NCI-H128 (cell line): ENCODE results near the gene CLDN9.

Experiments used
- DNase-seq: peaks from one replicate; lab custom pipeline; 2025; ENCODE audit not compliant: unreplicated experiment; lab: John Stamatoyannopoulos, UW

CLDN9 gene

DNA sequence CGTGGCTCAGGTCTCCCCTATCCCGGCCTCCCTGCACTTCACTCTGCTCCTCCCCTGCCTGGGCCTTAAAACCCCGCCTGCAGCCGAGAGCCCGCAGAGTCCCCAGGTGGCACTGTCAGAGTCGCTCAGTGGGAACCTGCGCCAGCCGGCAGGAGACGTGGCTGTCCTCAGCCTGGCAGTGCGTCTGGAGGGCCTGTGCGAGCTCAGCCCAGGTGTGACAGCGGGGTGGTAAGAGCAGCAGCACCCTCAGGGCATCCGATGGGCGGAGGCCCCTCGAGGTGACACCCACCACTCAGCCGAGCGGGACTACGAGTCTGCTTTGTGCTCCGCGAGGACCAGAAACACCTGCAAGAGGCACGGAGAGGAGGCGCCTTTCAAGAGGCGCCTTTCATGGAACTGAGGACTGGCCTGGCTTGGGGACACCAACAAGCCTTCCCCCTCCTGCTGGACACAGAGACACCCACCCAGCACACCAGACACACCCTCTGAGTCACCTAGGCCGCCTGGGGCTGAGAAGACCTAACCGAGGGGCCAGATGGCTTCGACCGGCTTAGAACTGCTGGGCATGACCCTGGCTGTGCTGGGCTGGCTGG, at the start of gene CLDN9:
Gene CLDN9 (plus strand): TSS at position 96 of the 593 bp plus-strand sequence. CDS start 440 bp downstream, at position 536.
- DNase-seq, result no peak

DNA sequence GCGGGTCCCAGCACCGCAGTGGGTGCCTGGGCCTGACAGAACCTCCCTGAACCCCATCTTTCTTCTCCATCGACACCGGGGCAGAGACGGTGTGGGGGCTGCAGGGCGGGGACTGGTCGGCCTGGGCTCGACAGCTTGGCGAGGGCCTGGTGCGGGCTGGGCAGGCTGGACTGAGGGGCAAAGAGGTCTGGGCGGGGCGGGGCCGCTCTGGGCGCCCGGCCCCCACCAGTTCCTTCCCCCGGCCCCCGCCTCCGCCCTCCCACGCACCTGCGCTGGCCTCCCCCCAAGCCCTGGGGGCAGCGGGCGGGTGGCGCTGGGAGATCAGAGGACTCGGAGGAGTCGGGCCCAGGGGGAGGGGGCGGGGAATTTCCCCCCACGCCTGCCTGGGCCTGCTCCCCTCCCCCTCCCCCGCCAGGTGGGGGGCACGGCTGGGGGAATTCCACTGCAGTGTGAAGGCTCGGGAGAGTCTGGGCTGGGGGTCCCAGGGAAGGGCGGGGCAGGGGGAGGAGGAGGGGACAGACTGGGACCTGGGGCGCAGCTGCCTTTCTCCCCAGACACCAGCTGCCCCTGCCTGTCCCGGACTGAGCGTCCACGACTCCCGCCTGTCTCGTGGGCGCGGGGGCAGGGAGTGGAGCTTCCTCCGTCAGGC, 49.5 kb upstream of the CLDN9 start:
- DNase-seq, result no peak

GRCh38 chr16:2963723-2964474, 48.8 kb upstream of the CLDN9 start, which contains the start of gene KREMEN2:
KREMEN2 (plus strand) TSS chr16:2964275; CDS start chr16:2964521, 246 bp downstream.
- no peak for DNase-seq

DNA sequence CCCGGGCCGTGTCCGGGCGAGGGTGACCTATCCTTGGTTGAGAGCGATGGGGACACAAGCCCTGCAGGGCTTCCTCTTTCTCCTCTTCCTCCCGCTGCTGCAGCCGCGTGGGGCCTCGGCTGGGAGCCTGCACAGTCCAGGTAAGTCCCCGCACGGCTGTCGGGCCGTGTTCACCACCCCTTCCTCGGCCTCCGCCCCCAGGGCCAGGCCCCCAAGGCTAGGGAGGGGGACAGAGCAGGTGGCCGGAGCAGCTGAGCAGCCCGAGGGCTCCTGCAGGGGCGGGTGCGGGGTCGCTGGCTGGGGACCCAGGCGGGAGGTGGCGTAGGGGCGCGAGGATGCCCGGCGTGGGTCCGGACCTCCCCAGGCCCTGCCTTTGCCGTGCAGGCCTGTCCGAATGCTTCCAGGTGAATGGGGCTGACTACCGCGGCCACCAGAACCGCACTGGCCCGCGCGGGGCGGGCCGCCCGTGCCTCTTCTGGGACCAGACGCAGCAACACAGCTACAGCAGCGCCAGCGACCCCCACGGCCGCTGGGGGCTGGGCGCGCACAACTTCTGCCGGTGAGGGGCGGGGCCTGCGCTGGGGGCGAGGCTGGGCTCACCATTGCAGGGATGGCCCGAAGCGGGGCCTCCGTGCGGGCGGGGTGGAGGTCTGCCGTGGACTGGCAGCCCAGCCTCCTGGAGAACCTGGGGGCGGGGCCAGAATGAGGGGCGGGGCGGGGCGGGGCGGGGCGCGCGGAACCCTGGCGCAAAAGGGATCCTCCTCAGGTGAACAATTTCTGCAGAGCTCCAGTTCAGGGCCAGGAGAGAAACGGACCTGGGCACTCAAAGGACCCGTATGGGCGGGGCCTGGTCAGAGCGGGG, 48.0 kb upstream of the CLDN9 start:
- no peak for DNase-seq

DNA sequence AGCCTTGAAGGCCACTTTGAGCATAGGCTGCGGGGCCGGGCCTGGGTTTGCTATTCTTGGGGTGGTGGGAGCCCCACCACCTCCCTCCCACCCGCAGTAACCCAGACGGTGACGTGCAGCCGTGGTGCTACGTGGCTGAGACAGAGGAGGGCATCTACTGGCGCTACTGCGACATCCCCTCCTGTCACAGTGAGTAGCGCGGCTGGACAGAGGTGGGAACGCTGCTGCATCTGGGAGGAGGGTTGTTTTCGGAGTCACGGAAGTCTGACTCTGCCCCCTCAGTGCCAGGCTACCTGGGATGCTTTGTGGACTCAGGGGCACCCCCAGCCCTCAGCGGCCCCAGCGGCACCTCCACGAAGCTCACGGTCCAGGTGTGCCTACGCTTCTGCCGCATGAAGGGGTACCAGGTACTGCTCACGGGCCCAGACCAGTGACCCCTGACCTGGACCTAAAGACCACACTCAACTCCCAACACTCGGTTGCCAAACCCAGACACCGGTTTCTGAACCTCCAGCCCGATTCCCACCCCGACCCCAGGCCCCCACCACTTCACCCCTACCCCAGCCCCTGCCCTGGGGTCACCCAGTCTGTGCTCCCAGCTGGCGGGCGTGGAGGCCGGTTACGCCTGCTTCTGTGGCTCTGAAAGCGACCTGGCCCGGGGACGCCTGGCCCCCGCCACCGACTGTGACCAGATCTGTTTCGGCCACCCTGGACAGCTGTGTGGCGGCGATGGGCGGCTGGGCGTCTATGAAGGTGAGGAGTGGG, 46.5 kb upstream of the CLDN9 start:
- DNase-seq, result no peak

DNA sequence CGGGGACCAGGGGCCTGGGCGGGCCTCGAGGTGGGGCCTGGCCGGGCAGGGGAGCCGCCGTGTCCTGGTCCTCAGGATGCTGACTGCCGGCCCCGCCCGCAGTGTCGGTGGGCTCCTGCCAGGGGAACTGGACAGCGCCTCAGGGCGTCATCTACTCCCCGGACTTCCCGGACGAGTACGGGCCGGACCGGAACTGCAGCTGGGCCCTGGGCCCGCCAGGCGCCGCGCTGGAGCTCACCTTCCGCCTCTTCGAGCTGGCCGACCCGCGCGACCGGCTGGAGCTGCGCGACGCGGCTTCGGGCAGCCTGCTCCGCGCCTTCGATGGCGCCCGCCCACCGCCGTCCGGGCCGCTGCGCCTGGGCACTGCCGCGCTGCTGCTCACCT, 45.9 kb upstream of the CLDN9 start:
- DNase-seq, result no peak

- DNase-seq, result no peak
These were observed 45.5 kb upstream of the CLDN9 start for GRCh38 chr16:2967211-2967631.

DNA sequence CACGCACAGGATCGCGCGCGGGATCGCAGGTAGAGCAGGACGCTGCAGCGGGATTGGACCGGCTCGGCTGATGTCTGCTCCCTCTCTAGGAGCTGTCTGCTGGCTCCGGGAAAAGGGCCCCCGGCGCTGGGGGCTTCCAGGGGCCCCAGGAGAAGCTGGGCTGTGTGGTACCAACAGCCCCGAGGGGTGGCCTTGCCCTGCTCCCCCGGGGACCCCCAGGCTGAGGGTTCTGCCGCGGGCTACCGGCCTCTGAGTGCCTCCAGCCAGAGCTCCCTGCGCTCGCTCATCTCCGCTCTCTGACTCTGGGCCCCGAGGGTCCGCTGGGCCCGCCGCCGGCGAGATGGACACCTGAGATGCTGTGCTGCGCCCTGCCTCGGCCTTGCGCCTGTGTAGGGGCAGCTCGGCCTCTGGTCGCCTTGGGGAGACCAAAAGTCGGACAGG, 45.0 kb upstream of the CLDN9 start:
- DNase-seq, result no peak

DNA sequence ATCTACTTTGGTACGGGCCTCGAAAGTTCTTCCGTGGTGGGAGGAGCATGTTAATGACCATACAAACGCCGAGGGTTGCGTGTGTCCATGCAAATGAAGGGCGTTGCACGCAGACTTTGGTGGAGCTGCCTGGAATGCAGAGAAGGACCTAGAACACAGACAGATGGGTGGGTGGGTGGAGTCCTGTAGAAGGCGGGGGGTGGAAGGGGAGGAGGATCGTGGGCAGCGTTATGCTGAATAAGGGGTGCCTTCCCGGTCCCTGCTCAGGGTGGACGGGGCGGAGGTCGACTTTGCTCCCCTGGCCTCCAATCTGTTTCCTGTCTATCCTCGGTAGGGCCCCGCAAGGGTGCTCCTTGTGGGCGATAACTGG, 44.4 kb upstream of the CLDN9 start:
- DNase-seq, result no peak

DNA sequence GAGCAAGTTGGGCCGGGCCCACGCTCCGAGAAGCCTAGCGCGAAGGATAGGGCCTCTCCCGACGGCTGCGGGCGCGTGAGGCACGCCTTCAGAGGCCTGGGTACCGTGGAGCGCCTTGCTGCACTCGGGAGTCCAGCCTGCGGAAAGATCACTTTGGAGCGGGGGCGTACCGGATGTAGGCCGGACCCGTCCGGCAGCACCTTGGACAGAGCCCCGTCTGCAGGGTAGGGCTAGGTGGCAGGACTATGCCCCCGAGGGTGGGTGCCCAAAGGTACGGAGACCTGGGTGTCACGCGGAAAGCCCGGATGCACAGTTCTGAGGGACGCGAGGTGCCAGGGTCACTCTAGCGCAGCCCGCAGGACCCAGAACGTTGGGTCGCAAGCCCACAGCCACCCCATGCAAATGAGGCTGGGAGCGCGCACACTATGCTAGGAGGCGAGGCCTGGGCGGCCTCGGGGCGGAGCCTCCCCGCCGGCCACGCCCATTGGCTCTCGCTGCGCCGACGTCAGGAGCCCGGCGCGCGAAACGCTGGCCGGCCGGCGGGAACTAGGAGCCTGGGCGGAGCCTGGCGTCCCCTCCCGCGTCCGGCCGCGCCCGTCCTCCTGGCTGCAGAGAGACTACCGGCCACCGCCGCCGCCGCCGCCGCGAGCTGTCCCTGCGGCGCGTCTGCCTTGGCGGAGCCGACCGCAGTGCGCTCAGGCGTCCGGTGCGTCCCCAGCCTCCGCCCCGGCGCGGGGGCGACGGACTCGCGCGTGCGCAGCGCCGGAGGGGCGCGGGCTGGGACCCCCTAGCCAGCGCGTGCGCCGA, 43.8 kb upstream of the CLDN9 start, which contains the start of gene PAQR4:
Gene PAQR4 (plus strand): TSS at position 611 of the 807 bp plus-strand sequence. CDS start 327 bp downstream, outside the sequence.
- peak; percentile 70 for DNase-seq

- no peak for DNase-seq
These were observed 42.9 kb upstream of the CLDN9 start for GRCh38 chr16:2969545-2970521.

GRCh38 chr16:2970563-2970962, 42.2 kb upstream of the CLDN9 start:
- no peak for DNase-seq

DNA sequence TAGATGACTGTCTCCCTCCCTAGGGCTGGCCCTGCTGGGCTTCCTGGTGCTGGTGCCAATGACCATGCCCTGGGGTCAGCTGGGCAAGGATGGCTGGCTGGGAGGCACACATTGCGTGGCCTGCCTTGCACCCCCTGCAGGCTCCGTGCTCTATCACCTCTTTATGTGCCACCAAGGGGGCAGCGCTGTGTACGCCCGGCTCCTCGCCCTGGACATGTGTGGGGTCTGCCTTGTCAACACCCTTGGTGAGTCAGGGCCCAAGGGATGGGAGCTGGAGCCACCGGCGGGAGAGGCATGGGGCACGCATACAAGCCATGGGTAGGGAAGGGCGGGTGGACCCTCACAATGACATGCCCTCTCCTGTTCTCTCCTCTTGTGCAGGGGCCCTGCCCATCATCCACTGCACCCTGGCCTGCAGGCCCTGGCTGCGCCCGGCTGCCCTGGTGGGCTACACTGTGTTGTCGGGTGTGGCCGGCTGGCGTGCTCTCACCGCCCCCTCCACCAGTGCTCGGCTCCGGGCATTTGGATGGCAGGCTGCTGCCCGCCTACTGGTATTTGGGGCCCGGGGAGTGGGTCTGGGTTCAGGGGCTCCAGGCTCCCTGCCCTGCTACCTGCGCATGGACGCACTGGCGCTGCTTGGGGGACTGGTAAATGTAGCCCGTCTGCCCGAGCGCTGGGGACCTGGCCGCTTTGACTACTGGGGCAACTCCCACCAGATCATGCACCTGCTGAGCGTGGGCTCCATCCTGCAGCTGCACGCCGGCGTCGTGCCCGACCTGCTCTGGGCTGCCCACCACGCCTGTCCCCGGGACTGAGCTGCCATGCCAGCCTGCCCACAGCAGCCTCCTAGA, 41.4 kb upstream of the CLDN9 start:
- no peak for DNase-seq

DNA sequence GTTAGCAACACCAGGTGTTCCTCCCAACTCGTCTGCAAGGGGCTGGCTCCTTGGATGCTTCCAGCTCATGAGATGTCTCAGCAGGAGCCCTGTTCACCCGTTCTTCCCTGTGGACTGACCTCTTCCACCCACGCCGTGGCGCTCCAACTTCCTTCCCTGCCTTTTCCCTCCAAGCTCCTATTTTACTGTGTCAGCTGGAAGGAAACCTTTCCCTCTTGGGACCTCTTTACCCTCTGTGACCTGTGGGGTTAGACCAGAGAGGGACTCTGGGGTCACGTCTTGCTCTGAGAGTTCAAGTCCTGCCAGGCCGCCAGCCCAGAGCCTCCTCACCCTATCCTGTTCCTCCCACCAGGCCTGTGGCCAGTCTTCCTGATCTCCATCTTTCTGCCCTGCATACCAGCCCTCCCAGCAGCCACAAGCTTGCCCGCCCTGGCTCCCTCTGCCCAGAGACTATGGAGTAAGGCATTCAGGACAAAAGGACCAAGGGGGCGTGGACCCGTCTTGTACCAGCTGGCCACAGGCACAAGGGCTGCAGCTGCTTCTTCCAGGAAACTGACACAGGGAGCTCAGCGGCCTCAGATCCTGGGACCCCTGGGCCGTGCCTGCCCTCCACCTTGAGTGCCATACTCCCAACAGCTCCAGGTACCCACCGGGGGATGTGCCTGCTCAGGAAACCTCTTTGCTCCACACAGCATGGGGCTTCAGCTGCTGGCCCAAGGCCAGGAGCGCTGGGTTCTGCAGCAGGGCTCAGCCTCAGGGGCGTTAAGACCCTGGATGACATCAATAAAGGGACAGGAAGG, 40.5 kb upstream of the CLDN9 start:
- no peak for DNase-seq

DNA sequence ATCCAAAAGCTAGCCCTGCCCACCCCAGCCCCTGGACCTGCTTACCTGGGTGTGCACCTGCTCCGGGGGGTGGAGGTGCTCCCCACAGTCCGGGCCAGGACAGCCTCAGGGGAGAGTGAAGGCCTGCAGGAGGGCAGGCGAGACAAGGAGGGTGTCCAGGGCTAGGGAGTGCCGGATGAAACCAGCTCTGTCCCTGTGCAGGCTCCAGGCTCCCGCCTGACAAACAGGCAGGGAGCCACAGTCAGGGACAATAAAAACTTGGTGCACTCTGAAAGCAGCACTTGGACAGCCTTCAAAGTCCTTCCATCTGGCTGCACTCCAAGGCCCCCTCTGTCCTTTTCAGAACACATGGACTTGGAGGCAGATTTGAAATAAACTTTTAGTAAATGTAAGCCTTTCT, 39.6 kb upstream of the CLDN9 start:
- no peak for DNase-seq

GRCh38 chr16:2973605-2974318, 39.0 kb upstream of the CLDN9 start:
- no peak for DNase-seq
